NCI-H446 treated with DMSO at 0.1 percent for 48 hours (cell line): Measurements from ENCODE around the gene KRT3.

Source experiments
- DNase-seq: peaks from one replicate; lab custom pipeline; 2025; lab: John Stamatoyannopoulos, UW

KRT3 gene

GRCh38 chr12:52827499-52828090 is 31.7 kb upstream of the KRT3 start:
- DNase-seq, result no peak

GRCh38 chr12:52826611-52827498 is 30.9 kb upstream of the KRT3 start:
- DNase-seq, result no peak

GRCh38 chr12:52825961-52826360 is 30.0 kb upstream of the KRT3 start:
- DNase-seq, result no peak

GRCh38 chr12:52824741-52825410 is 29.0 kb upstream of the KRT3 start:
- DNase-seq, result no peak

GRCh38 chr12:52823761-52824450 is 28.0 kb upstream of the KRT3 start:
- no peak for DNase-seq

- DNase-seq, result no peak
Observed at GRCh38 chr12:52822771-52823510, 27.0 kb upstream of the KRT3 start.

- no peak for DNase-seq
Observed at GRCh38 chr12:52821826-52822660, 26.1 kb upstream of the KRT3 start.

- no peak for DNase-seq
Observed at GRCh38 chr12:52821071-52821730, 25.3 kb upstream of the KRT3 start.

GRCh38 chr12:52820521-52820920 is 24.6 kb upstream of the KRT3 start:
- no peak for DNase-seq

- no peak for DNase-seq
Observed at GRCh38 chr12:52819731-52820510, 24.0 kb upstream of the KRT3 start.

- DNase-seq, result no peak
Observed at GRCh38 chr12:52818887-52819420, 23.0 kb upstream of the KRT3 start.

- DNase-seq, result no peak
Observed at GRCh38 chr12:52818388-52818787, 22.5 kb upstream of the KRT3 start.

GRCh38 chr12:52817699-52818238 is 21.9 kb upstream of the KRT3 start:
- no peak for DNase-seq

- DNase-seq, result no peak
Observed at GRCh38 chr12:52817003-52817698, 21.2 kb upstream of the KRT3 start.

- DNase-seq, result no peak
Observed at GRCh38 chr12:52815676-52816588, 20.0 kb upstream of the KRT3 start.

- no peak for DNase-seq
Observed at GRCh38 chr12:52815161-52815560, 19.2 kb upstream of the KRT3 start.

GRCh38 chr12:52814710-52815155 is 18.8 kb upstream of the KRT3 start:
- DNase-seq, result no peak
